HEK293 (cell line): ENCODE measurements around the gene NPAS2.

Source experiments
- CTCF ChIP-seq: fragments of 450-650 bp; formaldehyde crosslinking; IDR thresholded peaks from 2 replicates; pipeline ENCODE4 v1.5.1; 2016; ENCODE audit warnings: missing biosample characterization, missing genetic modification characterization
- TF ChIP-seq, protein P1 (sequence below): fragments of 450-650 bp; formaldehyde crosslinking; IDR thresholded peaks from 2 replicates; pipeline ENCODE4 v1.5.1; 2016; ENCODE audit warnings: missing biosample characterization, missing genetic modification characterization

GRCh38 chr2:101030866-101031554, 211.1 kb downstream of the NPAS2 start:
- TF ChIP-seq CTCF (tag by site-specific recombination), result no peak
- TF ChIP-seq, protein P1, sequence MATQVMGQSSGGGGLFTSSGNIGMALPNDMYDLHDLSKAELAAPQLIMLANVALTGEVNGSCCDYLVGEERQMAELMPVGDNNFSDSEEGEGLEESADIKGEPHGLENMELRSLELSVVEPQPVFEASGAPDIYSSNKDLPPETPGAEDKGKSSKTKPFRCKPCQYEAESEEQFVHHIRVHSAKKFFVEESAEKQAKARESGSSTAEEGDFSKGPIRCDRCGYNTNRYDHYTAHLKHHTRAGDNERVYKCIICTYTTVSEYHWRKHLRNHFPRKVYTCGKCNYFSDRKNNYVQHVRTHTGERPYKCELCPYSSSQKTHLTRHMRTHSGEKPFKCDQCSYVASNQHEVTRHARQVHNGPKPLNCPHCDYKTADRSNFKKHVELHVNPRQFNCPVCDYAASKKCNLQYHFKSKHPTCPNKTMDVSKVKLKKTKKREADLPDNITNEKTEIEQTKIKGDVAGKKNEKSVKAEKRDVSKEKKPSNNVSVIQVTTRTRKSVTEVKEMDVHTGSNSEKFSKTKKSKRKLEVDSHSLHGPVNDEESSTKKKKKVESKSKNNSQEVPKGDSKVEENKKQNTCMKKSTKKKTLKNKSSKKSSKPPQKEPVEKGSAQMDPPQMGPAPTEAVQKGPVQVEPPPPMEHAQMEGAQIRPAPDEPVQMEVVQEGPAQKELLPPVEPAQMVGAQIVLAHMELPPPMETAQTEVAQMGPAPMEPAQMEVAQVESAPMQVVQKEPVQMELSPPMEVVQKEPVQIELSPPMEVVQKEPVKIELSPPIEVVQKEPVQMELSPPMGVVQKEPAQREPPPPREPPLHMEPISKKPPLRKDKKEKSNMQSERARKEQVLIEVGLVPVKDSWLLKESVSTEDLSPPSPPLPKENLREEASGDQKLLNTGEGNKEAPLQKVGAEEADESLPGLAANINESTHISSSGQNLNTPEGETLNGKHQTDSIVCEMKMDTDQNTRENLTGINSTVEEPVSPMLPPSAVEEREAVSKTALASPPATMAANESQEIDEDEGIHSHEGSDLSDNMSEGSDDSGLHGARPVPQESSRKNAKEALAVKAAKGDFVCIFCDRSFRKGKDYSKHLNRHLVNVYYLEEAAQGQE (tag by site-specific recombination), result no peak
